ENCODE data around the gene THAP9.
A peak's percentile ranks its signal among the peaks of the same experiment; 100 is the strongest.

Gene THAP9

DNA sequence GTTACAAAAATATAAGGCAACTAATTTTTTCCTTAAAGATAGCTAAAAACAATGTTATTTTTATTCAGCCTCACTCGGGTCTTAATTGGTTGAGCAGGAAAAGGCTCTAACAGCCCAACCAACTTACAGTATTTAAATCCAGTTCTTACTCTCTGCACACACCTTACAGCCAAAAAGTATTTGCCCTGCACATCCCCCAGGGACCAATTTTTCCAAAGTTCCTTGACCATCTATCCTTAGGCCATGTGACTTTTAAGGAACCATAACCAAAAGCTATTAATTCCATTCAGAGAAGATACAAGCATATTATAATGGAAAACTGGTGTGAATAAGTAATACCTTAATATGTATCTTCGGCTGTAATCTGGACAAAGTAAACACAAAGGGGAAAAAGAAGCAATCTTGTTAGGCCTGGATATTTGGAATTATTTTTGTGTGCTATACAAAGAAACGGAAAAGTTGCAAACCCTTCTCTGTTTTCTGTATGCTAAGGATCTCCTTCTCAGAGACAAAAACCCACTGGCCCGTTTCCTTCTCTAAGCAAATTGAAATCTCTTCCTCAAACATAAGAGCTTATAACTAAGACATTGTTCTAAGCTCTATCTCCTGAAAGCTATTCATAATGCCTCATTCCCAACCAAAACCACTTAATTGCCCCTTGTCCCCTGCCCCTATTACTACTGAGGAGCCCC, 1.0 kb upstream of the THAP9 start:
- DNase-seq (ENCODE audit: extremely low spot score) = no peak
- ChIA-PET CTCF (interaction anchor here (0.6 kb wide), 2 partner anchors 355 to 570 kb away, joined by 3 read pairs; no protein-coding TSS in a partner anchor), POLR2A (interaction anchor here (0.7 to 2.9 kb wide), 19 partner anchors 9 to 539 kb away, joined by 3 to 39 read pairs (median 5); partner anchors contain the start of genes COPS4, LIN54 and SEC31A)
- TF ChIP-seq FOXA1 (IDR thresholded peaks at IDR 0.05) (no peak), TARDBP (IDR thresholded peaks at IDR 0.05) (no peak), BHLHE40 (IDR thresholded peaks at IDR 0.05; ENCODE audit: borderline replicate concordance) (no peak), CTBP1 (IDR thresholded peaks at IDR 0.05; ENCODE audit: borderline replicate concordance) (no peak)
- TF ChIP-seq, protein P1, sequence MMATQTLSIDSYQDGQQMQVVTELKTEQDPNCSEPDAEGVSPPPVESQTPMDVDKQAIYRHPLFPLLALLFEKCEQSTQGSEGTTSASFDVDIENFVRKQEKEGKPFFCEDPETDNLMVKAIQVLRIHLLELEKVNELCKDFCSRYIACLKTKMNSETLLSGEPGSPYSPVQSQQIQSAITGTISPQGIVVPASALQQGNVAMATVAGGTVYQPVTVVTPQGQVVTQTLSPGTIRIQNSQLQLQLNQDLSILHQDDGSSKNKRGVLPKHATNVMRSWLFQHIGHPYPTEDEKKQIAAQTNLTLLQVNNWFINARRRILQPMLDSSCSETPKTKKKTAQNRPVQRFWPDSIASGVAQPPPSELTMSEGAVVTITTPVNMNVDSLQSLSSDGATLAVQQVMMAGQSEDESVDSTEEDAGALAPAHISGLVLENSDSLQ (IDR thresholded peaks at IDR 0.05) = no peak

DNA sequence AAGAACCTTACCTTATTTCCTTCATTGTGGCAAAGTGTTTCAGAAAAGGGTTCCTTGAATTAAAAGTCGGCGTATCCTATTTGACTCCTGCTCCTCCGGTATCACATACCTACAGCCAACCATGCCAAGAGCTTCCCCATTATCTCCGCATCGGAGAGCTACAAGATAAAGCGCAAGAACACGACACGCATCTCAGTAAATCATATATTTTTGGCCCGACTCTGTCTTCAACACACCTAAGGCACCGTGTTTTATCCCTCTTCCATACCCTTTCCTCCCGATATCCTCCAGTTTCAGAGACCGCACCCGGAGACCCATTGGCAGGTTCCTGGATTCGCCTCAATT, 497 bp upstream of the THAP9 start:
- TF ChIP-seq FOXM1 (IDR thresholded peaks at IDR 0.05; ENCODE audit: borderline replicate concordance) (no peak), LEF1 (IDR thresholded peaks at IDR 0.05; ENCODE audit: borderline replicate concordance) (no peak), HDGF (IDR thresholded peaks at IDR 0.05; ENCODE audit: borderline replicate concordance) (no peak), BHLHE40 (IDR thresholded peaks at IDR 0.05; ENCODE audit: borderline replicate concordance) (no peak), NFRKB (IDR thresholded peaks at IDR 0.05) (peak; percentile 71; the same call in 1 of the 2 replicates), ZNF384 (IDR thresholded peaks at IDR 0.05) (no peak), ARNT (IDR thresholded peaks at IDR 0.05) (no peak), SUZ12 (IDR thresholded peaks at IDR 0.05) (no peak)
- TF ChIP-seq, protein P1 (IDR thresholded peaks at IDR 0.05) = no peak
- ChIA-PET POLR2A (interaction anchor here (0.7 to 2.9 kb wide), 17 partner anchors 9 to 529 kb away, joined by 3 to 39 read pairs (median 6); partner anchors contain the start of genes COPS4, LIN54 and SEC31A), CTCF (interaction anchor here (0.6 kb wide), 2 partner anchors 354 to 570 kb away, joined by 3 read pairs; no protein-coding TSS in a partner anchor)
- no peak for DNase-seq (ENCODE audit: extremely low spot score)

DNA sequence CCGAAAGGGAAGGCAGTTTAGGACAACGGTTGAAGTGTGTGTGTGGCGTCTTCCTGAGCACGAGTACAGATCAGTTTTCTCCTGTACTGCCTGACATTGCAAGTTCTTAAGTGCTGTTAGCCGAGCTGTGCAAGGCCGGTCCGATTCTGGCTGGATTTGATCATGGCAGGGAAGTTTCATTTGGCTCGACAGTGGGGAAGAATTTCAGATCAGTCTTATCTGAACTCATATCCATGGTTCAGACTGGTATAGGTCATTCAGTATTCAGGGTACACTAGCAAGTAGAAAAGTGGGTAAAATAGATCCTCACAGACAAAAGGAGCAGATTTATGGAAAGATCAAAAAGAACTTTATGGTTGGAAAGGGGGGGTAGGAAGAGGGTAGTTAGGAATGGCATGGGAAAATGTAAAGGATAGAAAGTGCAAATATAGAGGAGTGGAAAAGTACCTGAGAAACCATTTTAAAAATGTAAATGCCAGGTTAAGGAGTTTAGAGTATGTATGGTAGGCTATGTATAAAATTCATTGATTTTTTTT, 716 bp downstream of the THAP9 start:
- POLR2A ChIA-PET = interaction anchor here (0.6 to 2.9 kb wide), 16 partner anchors 8 to 518 kb away, joined by 3 to 39 read pairs (median 6); partner anchors contain the start of genes COPS4, LIN54 and SEC31A

DNA sequence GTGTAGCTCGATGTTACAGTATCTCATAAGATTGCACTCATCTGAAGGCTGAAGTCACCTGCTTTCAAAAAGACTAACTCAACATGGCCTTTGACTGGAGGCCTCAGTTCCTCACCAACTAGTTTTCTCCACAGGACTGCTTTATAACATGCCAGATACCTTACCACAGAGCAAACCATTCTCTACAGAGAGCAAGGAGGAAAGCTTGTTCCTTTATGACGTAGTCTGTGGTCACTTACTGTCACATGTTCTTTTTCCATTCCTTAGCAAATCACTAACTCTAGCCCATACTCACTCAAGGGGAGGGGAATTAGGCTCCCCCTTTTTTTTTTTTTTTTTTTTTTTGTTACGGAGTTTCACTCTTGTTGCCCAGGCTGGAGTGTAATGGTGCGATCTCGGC, 3.2 kb downstream of the THAP9 start:
- ChIA-PET POLR2A (no interaction called here), CTCF (interaction anchor here (1.2 kb wide), 1 partner anchor 27 kb away, joined by 3 read pairs; no protein-coding TSS in a partner anchor)
- no peak for DNase-seq (ENCODE audit: extremely low spot score)
- TF ChIP-seq, protein P1 (IDR thresholded peaks at IDR 0.05) = no peak

More for the DNA sequence above, 716 bp downstream of the THAP9 start:
- TF ChIP-seq CTBP1 (IDR thresholded peaks at IDR 0.05; ENCODE audit: borderline replicate concordance) (no peak), L3MBTL2 (conservative IDR thresholded peaks at IDR 0.05) (0 out of 2 replicates have a peak, but pooled peaks have one; percentile 3)
- DNase-seq (ENCODE audit: extremely low spot score) = no peak
- CTCF ChIA-PET = no interaction called here

DNA sequence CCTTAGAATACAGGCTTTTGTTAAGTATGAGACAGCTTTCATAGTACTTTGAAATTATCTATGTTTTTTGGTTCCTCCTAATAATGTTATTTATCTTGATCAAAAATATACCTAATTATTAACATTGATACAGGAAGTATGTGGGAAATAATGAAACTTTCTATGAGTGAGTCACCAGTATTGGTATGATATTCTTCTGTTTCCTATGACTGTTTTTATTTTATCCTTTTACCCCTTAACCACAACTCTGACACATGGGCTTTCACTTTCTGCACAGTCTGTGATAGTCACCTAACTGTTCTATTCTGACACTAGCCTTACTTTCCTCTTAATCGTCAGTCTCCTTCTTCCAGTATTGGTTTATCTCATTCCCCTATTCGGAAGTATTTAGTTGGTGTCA, 4.7 kb downstream of the THAP9 start:
- TF ChIP-seq CTBP1 (IDR thresholded peaks at IDR 0.05; ENCODE audit: borderline replicate concordance) (no peak), ARNT (IDR thresholded peaks at IDR 0.05) (no peak), FOXK2 (IDR thresholded peaks at IDR 0.05) (no peak), FOXA1 (IDR thresholded peaks at IDR 0.05) (no peak), FOXM1 (IDR thresholded peaks at IDR 0.05; ENCODE audit: borderline replicate concordance) (no peak), ZNF384 (IDR thresholded peaks at IDR 0.05) (no peak), NFRKB (IDR thresholded peaks at IDR 0.05) (no peak)
- POLR2A ChIA-PET = no interaction called here
- CTCF ChIA-PET = no interaction called here
- no peak for DNase-seq (ENCODE audit: extremely low spot score)

DNA sequence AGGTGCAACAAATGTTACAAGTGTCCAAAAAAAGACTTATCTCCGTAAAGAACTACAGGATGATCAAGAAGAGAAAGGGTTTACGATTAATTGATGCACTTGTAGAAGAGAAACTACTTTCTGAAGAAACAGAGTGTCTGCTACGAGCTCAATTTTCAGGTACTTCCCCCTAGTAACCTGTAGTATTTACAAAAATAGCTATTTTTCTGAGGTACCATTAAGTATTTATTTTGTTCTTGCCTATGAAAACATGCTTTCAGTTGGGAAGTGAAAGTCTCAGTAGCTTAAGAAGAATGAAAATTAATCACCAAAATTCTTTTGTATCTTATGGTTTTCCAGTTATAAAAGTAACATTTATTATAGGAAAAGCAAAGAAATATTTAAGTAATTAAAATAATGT, 5.9 kb downstream of the THAP9 start:
- CTCF ChIA-PET = no interaction called here
- no peak for DNase-seq (ENCODE audit: extremely low spot score)
- POLR2A ChIA-PET = interaction anchor here (0.7 kb wide), 1 partner anchor 106 kb away, joined by 3 read pairs; no protein-coding TSS in a partner anchor
- TF ChIP-seq ZNF384 (IDR thresholded peaks at IDR 0.05) (no peak), NFRKB (IDR thresholded peaks at IDR 0.05) (no peak), SUZ12 (IDR thresholded peaks at IDR 0.05) (no peak), TARDBP (IDR thresholded peaks at IDR 0.05) (no peak), HDGF (IDR thresholded peaks at IDR 0.05; ENCODE audit: borderline replicate concordance) (no peak), FOXK2 (IDR thresholded peaks at IDR 0.05) (no peak), FOXA1 (IDR thresholded peaks at IDR 0.05) (no peak), FOXM1 (IDR thresholded peaks at IDR 0.05; ENCODE audit: borderline replicate concordance) (no peak)
- TF ChIP-seq, protein P1 (IDR thresholded peaks at IDR 0.05) = no peak
